IPS DF 4.7 (cell line): Measurements from ENCODE around the gene SMARCD2.
"Not testable (repeated sequence)": the region's sequence is repeated elsewhere in the genome, so short reads cannot be mapped to it uniquely, and the experiment has no call there.

Experiments used
- DNase-seq: peaks from one replicate; pipeline ENCODE4 v3.0.0-alpha.2; 2013; ENCODE audit warnings: low spot score; ENCODE audit errors: extremely low read depth

The SMARCD2 gene

DNA sequence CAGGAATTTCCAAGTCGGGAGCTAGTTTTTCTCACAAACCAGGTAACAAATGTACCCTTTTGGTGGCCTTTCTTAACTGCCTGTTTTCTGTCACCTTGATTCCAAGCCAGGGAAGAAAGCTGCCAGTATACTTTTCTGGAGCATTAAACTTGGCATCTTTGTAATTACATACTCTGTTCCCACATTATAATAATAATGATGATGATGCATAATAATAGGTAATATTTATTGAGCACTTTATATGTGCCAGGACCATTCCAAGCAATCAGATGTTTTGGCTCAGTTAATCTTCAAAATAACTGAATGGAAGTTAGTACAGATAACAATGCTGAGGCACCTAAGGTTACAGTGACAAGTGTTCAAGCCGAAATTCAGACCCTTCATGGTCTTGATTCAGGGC is 26.4 kb downstream of the SMARCD2 start:
- no peak for DNase-seq

DNA sequence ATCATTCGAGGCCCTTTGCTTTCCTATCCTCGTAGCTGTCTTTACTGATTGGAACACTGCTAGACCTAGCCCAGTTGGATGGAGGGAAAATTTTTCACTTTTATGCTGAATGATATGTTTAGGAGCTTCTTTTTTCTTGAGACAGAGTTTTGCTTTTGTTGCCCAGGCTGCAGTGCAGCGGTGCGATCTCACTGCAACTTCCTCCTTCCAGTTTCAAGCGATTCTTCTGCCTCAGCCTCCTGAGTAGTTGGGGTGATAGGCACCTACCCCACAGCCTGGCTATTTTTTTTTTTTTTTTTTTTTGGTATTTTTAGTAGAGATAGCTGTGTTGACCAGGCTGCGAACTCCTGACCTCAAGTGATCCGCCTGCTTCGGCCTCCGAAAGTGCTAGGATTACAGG is 32.5 kb downstream of the SMARCD2 start:
- no peak for DNase-seq

DNA sequence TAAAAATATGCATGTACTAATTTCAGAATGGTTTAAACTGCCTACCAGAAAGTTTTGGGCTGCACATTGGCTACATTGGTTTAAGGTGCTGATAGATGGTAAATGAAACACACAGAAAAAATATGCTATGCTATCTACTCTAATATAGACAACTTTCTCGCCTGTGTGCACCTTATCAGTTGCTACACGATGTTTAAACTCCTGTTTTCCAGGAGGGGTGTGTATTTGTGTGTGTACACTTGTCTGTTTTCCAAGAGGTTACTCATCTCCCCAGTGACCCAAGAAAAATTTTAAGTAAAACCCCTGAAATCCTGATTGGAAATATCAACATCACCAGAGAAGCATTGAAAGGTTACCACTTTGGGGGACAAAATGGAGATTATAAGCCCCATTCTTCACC is 36.9 kb downstream of the SMARCD2 start:
- DNase-seq: no peak

DNA sequence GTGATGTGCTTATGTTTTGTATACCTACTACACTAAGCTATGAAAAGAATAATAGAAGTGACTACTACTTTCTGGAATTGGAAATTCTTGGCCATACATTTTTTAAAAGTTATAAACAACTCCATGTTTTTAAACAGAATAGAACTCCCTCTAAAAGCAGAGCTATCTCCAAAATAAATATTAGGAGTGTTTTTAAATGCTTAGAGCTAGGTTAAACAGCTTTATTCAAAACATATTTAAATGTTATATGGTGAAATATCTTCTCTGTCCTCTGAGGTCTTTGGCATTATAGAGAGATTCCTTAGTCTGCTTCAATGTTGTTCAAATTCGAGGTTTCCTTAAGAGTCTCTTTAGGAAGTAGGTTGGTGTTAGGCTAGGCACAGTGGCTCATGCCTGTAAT is 38.2 kb downstream of the SMARCD2 start:
- no peak for DNase-seq

DNA sequence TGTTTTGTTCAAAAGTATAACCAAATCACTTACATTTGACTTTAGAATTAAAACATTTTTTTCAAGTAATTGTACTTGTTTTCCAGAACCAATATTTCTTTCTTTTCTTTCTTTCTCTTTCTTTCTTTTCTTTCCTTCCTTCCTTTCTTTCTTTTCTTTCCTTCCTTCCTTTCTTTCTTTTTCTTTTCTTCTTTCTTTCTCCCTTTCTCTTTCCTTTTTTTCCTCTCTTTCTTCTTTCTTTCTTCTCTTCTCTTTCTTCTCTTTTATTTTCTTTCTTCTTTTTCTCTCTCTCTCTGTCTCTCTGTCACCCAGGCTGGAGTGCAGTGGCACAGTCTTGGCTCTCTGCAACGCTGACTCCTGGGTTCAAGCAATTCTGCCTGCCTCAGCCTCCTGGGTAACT is 41.7 kb downstream of the SMARCD2 start:
- no peak for DNase-seq

DNA sequence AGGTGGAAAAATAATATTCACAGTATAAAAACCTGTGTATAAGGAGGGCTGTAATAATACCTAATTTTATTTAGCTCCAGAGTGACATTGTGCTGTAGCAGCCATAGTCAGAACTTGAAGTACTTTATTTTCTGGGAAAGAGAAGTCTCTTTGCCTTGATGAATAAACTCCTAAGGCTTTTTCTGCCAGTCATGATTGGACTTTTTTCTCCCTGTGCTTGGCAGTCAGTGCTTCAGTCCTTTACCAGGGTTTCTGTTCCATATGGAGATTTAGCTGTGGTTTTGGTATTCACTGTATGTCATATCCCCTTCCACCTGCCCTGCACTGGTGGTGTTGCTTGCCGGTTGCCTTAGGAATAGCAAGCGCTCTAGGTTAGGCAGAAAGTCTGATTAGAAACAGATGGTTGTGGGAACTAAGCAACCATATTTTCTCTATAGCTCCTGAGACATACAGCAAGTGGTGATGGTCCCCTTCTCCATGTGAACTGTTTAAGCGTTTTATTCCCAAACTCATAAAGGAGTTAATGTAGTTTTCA is 43.8 kb downstream of the SMARCD2 start:
- no peak for DNase-seq

DNA sequence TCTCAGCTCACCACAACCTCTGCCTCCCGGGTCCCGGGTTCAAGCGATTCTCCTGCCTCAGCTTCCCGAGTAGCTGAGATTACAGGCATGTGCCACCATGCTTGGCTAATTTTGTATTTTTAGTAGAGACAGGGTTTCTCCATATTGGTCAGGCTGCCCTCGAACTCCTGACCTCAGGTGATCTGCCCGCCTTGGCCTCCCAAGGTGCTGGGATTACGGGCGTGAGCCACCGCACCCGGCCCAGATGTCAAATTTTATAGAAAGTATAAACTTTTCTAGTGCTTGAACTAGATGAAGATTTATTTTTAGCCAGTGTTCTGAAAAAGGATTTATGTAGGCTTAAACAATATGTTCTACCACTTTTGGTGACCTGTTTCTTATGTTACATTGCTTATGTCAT is 46.1 kb downstream of the SMARCD2 start:
- not testable (repeated sequence) for DNase-seq

DNA sequence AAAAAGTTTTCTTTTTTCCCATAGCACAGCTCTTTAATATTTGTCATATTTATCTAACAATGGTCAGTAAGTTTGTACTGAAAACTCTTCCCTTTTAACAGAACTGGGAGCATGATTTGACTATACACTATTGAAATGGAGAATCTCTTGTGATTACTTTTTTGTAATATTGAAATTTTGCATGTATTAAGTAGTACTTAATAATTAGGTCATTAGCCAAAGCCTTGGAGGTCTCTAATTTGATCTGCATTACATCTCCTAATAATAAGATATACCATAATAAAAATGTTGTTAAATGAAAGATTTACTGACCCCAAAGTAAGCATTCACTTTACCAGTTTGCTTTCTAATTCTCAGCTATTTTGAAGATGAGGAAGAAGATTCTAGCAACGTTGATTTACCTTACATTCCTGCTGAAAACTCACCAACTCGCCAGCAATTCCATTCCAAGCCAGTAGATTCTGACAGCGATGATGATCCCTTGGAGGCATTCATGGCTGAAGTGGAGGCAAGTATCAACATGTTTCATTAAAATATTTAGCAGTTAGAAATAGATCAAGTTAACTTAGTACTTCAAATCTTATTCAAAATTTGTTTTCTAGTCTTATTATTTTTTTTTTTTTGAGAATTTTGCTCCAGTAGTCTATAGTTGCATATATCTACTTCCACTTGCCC is 50.3 kb downstream of the SMARCD2 start:
- DNase-seq: no peak

DNA sequence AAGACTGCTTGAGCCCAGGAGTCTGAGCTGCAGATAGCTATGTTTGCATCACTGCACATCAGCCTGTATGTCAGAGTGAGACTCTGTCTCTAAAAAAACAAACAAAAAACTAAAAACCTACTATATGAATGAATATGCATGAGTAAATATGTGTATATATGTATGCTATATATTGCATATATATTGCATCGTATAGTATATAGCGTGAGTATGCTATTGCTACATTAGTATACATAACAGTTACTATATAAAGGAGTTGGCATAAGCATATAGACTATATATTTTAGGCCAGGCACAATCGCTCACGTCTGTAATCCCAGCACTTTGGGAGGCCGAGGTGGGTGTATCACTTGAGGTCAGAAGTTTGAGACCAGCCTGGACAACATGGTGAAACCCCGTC is 52.4 kb downstream of the SMARCD2 start:
- no peak for DNase-seq

DNA sequence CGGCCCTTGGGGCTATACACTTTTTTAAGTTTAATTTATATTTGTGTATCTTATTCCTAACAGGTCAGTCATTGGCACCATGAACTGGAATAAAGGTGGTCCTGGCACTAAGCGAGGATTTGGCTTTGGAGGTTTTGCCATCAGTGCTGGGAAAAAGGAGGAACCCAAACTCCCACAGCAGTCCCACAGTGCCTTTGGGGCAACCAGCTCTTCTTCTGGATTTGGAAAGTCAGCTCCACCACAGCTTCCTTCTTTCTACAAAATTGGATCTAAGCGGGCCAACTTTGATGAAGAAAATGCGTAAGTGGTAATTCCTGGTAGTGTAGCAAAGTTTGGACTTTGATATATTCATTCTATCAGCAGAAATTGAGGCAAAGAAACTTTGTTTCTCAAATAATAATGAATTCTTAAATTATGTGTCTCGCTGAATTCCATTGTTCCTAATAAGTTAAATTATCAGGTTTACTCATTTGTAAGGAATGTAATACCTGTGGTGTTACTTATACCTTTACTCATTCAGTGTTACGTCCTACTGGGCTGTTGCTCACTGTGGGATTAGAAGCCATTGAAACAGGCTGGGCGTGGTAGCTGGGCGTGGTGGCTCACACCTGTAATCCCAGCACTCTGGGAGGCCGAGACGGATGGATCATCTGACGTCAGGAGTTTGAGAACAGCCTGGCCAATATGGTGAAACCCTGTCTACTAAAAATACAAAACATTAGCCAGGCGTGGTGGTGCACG is 55.3 kb downstream of the SMARCD2 start:
- DNase-seq: no peak

DNA sequence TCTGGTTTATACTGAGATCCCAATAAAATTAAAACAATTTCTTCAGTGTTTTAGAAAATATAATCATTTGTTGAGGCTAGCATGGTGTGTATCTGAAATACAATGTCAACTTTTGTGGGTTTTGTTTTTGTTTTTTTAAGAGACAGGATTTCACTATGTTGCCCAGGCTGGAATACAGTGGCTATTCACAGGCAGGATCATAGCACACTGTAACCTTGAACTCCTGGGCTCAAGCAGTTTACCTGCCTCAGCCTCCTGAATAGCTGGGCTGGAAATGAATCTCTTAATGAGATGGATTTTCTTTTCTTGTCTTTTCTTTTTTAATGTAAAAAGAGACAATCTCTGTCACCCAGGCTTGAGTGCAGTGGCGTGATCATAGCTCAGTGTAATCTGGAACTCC is 56.4 kb downstream of the SMARCD2 start:
- no peak for DNase-seq

DNA sequence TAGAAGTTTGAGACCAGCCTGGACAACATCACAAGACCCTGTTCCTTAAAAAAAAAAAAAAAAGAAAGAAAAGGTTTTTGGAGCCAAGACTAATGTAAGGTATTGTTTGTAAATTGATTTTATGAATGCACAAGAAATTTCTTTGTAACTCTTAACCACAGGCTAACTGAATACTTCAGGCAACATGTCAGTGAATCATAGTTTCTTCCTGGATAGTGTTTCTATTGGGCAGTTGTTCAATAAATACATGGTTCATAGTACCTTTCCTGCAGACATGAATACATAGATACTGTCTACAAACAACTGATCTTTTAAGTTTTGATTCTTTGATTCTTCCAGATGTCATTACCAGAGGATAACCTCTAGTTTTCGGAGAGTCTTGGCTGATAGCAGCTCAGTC is 56.9 kb downstream of the SMARCD2 start:
- DNase-seq: no peak

DNA sequence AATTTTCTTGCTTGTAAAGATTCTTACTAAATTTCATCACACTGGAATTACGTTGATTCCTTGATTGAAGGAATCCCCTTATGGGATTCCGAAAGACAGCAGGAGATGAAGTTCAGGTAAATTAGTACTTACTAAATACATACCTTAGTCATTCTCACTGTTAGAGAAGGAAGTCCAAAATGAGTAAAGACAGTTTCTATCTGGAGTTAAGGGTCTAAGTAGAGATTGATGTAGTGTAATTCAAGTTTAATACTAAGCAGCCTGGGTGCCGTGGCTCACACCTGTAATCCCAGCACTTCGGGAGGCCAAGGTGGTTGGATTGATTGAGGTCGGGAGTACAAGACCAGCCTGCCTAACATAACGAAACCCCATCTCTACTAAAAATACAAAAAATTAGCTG is 59.0 kb downstream of the SMARCD2 start:
- no peak for DNase-seq
